IMR-90 (cell line): ENCODE data around the gene SLIT1. TPM values are rescaled to one million over a fixed set of nuclear protein-coding genes. Genes with fewer than 3 reads are reported as not detected.

Experiments
- ATAC-seq: fragments of 200-7000 bp; cut with Tn5 transposase; 2 replicates; pipeline ENCODE4 v1.9.1; 2020; ENCODE audit warnings: low read depth, mild to moderate bottlenecking, moderate library complexity
- BruUV-seq: library from RNA; stranded (reverse); fragments of 400-500 nt; replicated peaks from 2 replicates; lab custom pipeline; 2021; lab: Mats Ljungman, UMichigan
- CTCF ChIA-PET: fragments of 300-600 bp; formaldehyde crosslinking; extraction: SDS; loops from one replicate; lab custom pipeline; 2021; ENCODE audit warnings: antibody characterized with exemption; lab: Yijun Ruan, JAX
- POLR2A ChIA-PET: fragments of 300-600 bp; sonication (Branson Sonifier 250); formaldehyde crosslinking; loops from one replicate; lab custom pipeline; 2022; ENCODE audit warnings: antibody characterized with exemption; ENCODE audit not compliant: unreplicated experiment; lab: Charles Lee
- DNase-seq: peaks from one replicate; pipeline ENCODE4 v3.0.0; 2013
- H2AFZ ChIP-seq: replicated peaks from 2 replicates; pipeline ENCODE3; 2013; ENCODE audit warnings: low read length, mild to moderate bottlenecking; ENCODE audit not compliant: poor library complexity
- H2AK5ac ChIP-seq: 2 replicates; pipeline ENCODE4 v1.6.1; 2013; ENCODE audit warnings: low read depth, low read length, inconsistent platforms
- H2AK9ac ChIP-seq: replicated peaks from 2 replicates; pipeline ENCODE3; 2013; ENCODE audit warnings: mild to moderate bottlenecking, low read depth, low read length, moderate library complexity; ENCODE audit not compliant: poor library complexity
- H2BK120ac ChIP-seq: 2 replicates; pipeline ENCODE4 v1.6.1; 2013; ENCODE audit warnings: low read depth, low read length, inconsistent platforms
- H2BK15ac ChIP-seq: 3 replicates; pipeline ENCODE4 v1.6.1; 2013; ENCODE audit warnings: low read depth, low read length, inconsistent platforms
- H2BK20ac ChIP-seq: 2 replicates; pipeline ENCODE4 v1.6.1; 2013; ENCODE audit warnings: low read depth, mild to moderate bottlenecking, inconsistent platforms, low read length, moderate library complexity
- H2BK5ac ChIP-seq: 2 replicates; pipeline ENCODE4 v1.6.1; 2013; ENCODE audit warnings: mild to moderate bottlenecking, low read depth, low read length, inconsistent platforms; ENCODE audit not compliant: poor library complexity, severe bottlenecking
- H3K14ac ChIP-seq: replicated peaks from 2 replicates; pipeline ENCODE4 v1.6.1; 2013; ENCODE audit warnings: low read depth, low read length, inconsistent platforms
- H3K18ac ChIP-seq: 2 replicates; pipeline ENCODE4 v1.6.1; 2013; ENCODE audit warnings: low read depth, low read length, control low read depth
- H3K23ac ChIP-seq: 2 replicates; pipeline ENCODE4 v1.6.1; 2013; ENCODE audit warnings: low read depth, low read length, inconsistent platforms
- H3K27ac ChIP-seq: 2 replicates; pipeline ENCODE4 v1.5.1; 2013; ENCODE audit warnings: mild to moderate bottlenecking, control low read depth, low read length; ENCODE audit not compliant: insufficient read depth
- H3K27me3 ChIP-seq: 2 replicates; pipeline ENCODE4 v1.6.1; 2013; ENCODE audit warnings: low read length; ENCODE audit not compliant: control insufficient read depth, insufficient read depth
- H3K36me3 ChIP-seq: 2 replicates; pipeline ENCODE4 v1.6.1; 2013; ENCODE audit warnings: low read length, mixed read lengths; ENCODE audit not compliant: control insufficient read depth, insufficient read depth
- H3K4ac ChIP-seq: 2 replicates; pipeline ENCODE4 v1.6.1; 2013; ENCODE audit warnings: low read depth, low read length, inconsistent platforms
- H3K4me1 ChIP-seq: 2 replicates; pipeline ENCODE4 v1.6.1; 2013; ENCODE audit warnings: low read length, mixed read lengths; ENCODE audit not compliant: control insufficient read depth, insufficient read depth
- H3K4me2 ChIP-seq: 2 replicates; pipeline ENCODE4 v1.6.1; 2013; ENCODE audit warnings: low read depth, mild to moderate bottlenecking, control low read depth, low read length, moderate library complexity
- H3K4me3 ChIP-seq: 2 replicates; pipeline ENCODE4 v1.5.1; 2013; ENCODE audit warnings: low read depth, mild to moderate bottlenecking, control low read depth, low read length, moderate library complexity; ENCODE audit not compliant: insufficient read depth
- H3K56ac ChIP-seq: 2 replicates; pipeline ENCODE4 v1.6.1; 2013; ENCODE audit warnings: low read length, inconsistent platforms; ENCODE audit not compliant: insufficient read depth; ENCODE audit errors: extremely low read depth
- H3K79me1 ChIP-seq, 2 experiments: 2 replicates each; pipeline ENCODE4 v1.6.1; 2013; ENCODE audit warnings: low read length in 2 of 2, inconsistent platforms in 1 of 2, low read depth in 1 of 2
- H3K9ac ChIP-seq: 2 replicates; pipeline ENCODE4 v1.6.1; 2013; ENCODE audit warnings: low read depth, low read length, control low read depth
- H3K9me1 ChIP-seq: 2 replicates; pipeline ENCODE4 v1.6.1; 2013; ENCODE audit warnings: low read length, inconsistent platforms; ENCODE audit not compliant: insufficient read depth
- H3K9me3 ChIP-seq: 2 replicates; pipeline ENCODE4 v1.6.1; 2013; ENCODE audit warnings: low read length; ENCODE audit not compliant: control insufficient read depth, insufficient read depth
- H4K20me1 ChIP-seq: 2 replicates; pipeline ENCODE4 v1.6.1; 2013; ENCODE audit warnings: low read length, inconsistent platforms; ENCODE audit not compliant: insufficient read depth
- H4K5ac ChIP-seq: 2 replicates; pipeline ENCODE4 v1.6.1; 2013; ENCODE audit warnings: mild to moderate bottlenecking, low read depth, low read length, control low read depth
- H4K8ac ChIP-seq, 2 experiments: 2 replicates each; pipeline ENCODE4 v1.6.1; 2013; ENCODE audit warnings: low read depth in 2 of 2, low read length in 2 of 2, control low read depth in 1 of 2, inconsistent platforms in 1 of 2
- H4K91ac ChIP-seq: 2 replicates; pipeline ENCODE4 v1.6.1; 2013; ENCODE audit warnings: low read depth, low read length, inconsistent platforms; ENCODE audit not compliant: insufficient read depth
- BHLHE40 ChIP-seq: fragments of 150-350 bp; IDR thresholded peaks from 2 replicates; pipeline ENCODE4 v1.6.1; 2016; ENCODE audit warnings: mild to moderate bottlenecking, low read depth, low read length
- CEBPB ChIP-seq: IDR thresholded peaks from 2 replicates; pipeline ENCODE4 v1.6.1; 2012; ENCODE audit warnings: low read depth, low read length, improper control_type of control experiment
- CHD1 ChIP-seq: IDR thresholded peaks from 2 replicates; pipeline ENCODE4 v1.6.1; 2012; ENCODE audit warnings: low read depth, low read length, improper control_type of control experiment
- CTCF ChIP-seq: conservative IDR thresholded peaks from 2 replicates; pipeline ENCODE4 v1.5.1; 2012; ENCODE audit warnings: mild to moderate bottlenecking, low read depth, low read length, improper control_type of control experiment
- ELK1 ChIP-seq: fragments of 150-350 bp; IDR thresholded peaks from 2 replicates; pipeline ENCODE4 v1.6.1; 2016; ENCODE audit warnings: low read depth, mild to moderate bottlenecking, low read length, moderate library complexity, borderline replicate concordance
- FOS ChIP-seq: fragments of 150-350 bp; IDR thresholded peaks from 2 replicates; pipeline ENCODE4 v1.6.1; 2016; ENCODE audit warnings: low read depth, low read length
- MAFK ChIP-seq: IDR thresholded peaks from 2 replicates; pipeline ENCODE4 v1.6.1; 2012; ENCODE audit warnings: low read depth, low read length, improper control_type of control experiment
- MAZ ChIP-seq: IDR thresholded peaks from 2 replicates; pipeline ENCODE4 v1.6.1; 2012; ENCODE audit warnings: low read depth, mild to moderate bottlenecking, low read length, improper control_type of control experiment, moderate library complexity, borderline replicate concordance
- MXI1 ChIP-seq: IDR thresholded peaks from 2 replicates; pipeline ENCODE4 v1.6.1; 2012; ENCODE audit warnings: low read depth, mild to moderate bottlenecking, low read length, moderate library complexity, borderline replicate concordance
- NFE2L2 ChIP-seq: fragments of 150-350 bp; IDR thresholded peaks from 2 replicates; pipeline ENCODE4 v1.6.1; 2016; ENCODE audit warnings: low read depth, mild to moderate bottlenecking, low read length
- POLR2A ChIP-seq: IDR thresholded peaks from 2 replicates; pipeline ENCODE4 v1.6.1; 2012; ENCODE audit warnings: mild to moderate bottlenecking, low read depth, low read length
- RAD21 ChIP-seq: IDR thresholded peaks from 2 replicates; pipeline ENCODE4 v1.6.1; 2012; ENCODE audit warnings: low read length, improper control_type of control experiment
- RCOR1 ChIP-seq: IDR thresholded peaks from 2 replicates; pipeline ENCODE4 v1.6.1; 2012; ENCODE audit warnings: mild to moderate bottlenecking, low read length, improper control_type of control experiment; ENCODE audit not compliant: insufficient replicate concordance
- RFX5 ChIP-seq: IDR thresholded peaks from 2 replicates; pipeline ENCODE4 v1.8.0; 2012; ENCODE audit warnings: low read depth, mild to moderate bottlenecking, low read length, moderate library complexity
- SMC3 ChIP-seq: fragments of 150-350 bp; IDR thresholded peaks from 2 replicates; pipeline ENCODE4 v1.6.1; 2016; ENCODE audit warnings: low read depth, mild to moderate bottlenecking, antibody characterized with exemption, low read length, moderate library complexity
- USF2 ChIP-seq: fragments of 150-350 bp; IDR thresholded peaks from 2 replicates; pipeline ENCODE4 v1.6.1; 2017; ENCODE audit warnings: mild to moderate bottlenecking, antibody characterized with exemption, low read length, low read depth
- WGBS, 2 experiments: methylation state at CpG; one replicate each; pipeline versions ENCODE4 v1.1.5 to v1.1.7; 2013; ENCODE audit warnings: missing lambda C conversion rate in 2 of 2; ENCODE audit not compliant: insufficient read length in 1 of 2; ENCODE audit errors: extremely low coverage in 2 of 2; 5-methylcytosine and 5-hydroxymethylcytosine counted together
- dilution Hi-C: fragments of 300-500 bp; cut with HindIII; formaldehyde crosslinking; loops from one replicate; pipeline ENCODE4 v1.14.3; 2018; ENCODE audit warnings: low sequenced_read_pairs; ENCODE audit not compliant: unreplicated experiment
- in situ Hi-C: fragments of 300-500 bp; cut with MboI; formaldehyde crosslinking; loops from 3 replicates; pipeline ENCODE4 v1.14.3; 2019; ENCODE audit warnings: low sequenced_read_pairs, inconsistent platforms, mixed read lengths
- intact Hi-C: fragments of 100-400 bp; cut with micrococcal nuclease; formaldehyde crosslinking; loops from 2 replicates; pipeline ENCODE4 v1.10.0; 2022
- polyA plus RNA-seq, 3 experiments: library from polyadenylated mRNA; depleted of rRNA; stranded (reverse); fragments of >200 nt; gene quantifications; 2 replicates each; pipeline ENCODE4 v1.2.3, GENCODE V29; 2012; ENCODE audit warnings: low replicate concordance in 1 of 3
- total RNA-seq: library from RNA; depleted of rRNA; stranded (reverse); fragments of >200 nt; gene quantifications from 2 replicates; pipeline ENCODE4 v1.2.3, GENCODE V29; 2012

The SLIT1 gene
- total and polyA plus RNA-seq, 2 of the 4 experiments (the other 2 are of a cell fraction) = under 0.01 TPM

- BruUV-seq = no TSS peak
- no peak overlapping the region for H4K8ac ChIP-seq
- H3K4me1 ChIP-seq = peaks cover 5% of the 10 kb centered on the region; the same call in 1 of the 2 replicates
- no peak overlapping the region for H4K5ac ChIP-seq
- 88% methylated on average over 3 of the region's 5 CpGs; no CpG with 5 or more reads in 1 of the 2 experiments for WGBS, 2 experiments
- no peak overlapping the region for H2BK20ac ChIP-seq
- no peaks in the 10 kb centered on the region; the same call in 1 of the 2 replicates for H3K9me1 ChIP-seq
- H2BK120ac ChIP-seq = no peak overlapping the region
- no peaks in the 10 kb centered on the region for H3K36me3 ChIP-seq
- no peaks in the 10 kb centered on the region for H3K79me1 ChIP-seq
- ATAC-seq (no peak), DNase-seq (no peak)
- peaks cover 20% of the 10 kb centered on the region for H3K27me3 ChIP-seq
- H3K4me3 ChIP-seq = no peak overlapping the region
- H4K20me1 ChIP-seq = peaks cover 5% of the 10 kb centered on the region; the same call in 1 of the 2 replicates
- H3K14ac ChIP-seq = no peak overlapping the region
- no peak overlapping the region for H2AK5ac ChIP-seq
- no peak overlapping the region for H2AFZ ChIP-seq
- H2BK15ac ChIP-seq = no peak overlapping the region
- no peak overlapping the region for H3K4ac ChIP-seq
- H3K9ac ChIP-seq = no peak overlapping the region
- intact Hi-C loops = no loop called here
- no peak overlapping the region for H4K91ac ChIP-seq
- H2BK5ac ChIP-seq = no peak overlapping the region
- CTCF ChIA-PET = no interaction called here
- no peak overlapping the region for H3K4me2 ChIP-seq
- H3K18ac ChIP-seq = no peak overlapping the region
- in situ Hi-C loops = no loop called here
- no peak overlapping the region for H3K23ac ChIP-seq
- no peak overlapping the region for H3K27ac ChIP-seq
- no peak overlapping the region for H2AK9ac ChIP-seq
- H3K56ac ChIP-seq = no peak overlapping the region
- H3K9me3 ChIP-seq = 0 out of 2 replicates have a peak, but pooled peaks cover 2% of the 10 kb centered on the region
- POLR2A ChIA-PET = no interaction called here
- TF ChIP-seq MAFK (no peak), MAZ (no peak), MXI1 (no peak), CTCF (no peak), RCOR1 (no peak), RAD21 (no peak), CEBPB (no peak), NFE2L2 (no peak), FOS (no peak), CHD1 (no peak), USF2 (no peak), POLR2A (no peak), ELK1 (no peak), RFX5 (no peak), SMC3 (no peak), BHLHE40 (no peak)
- dilution Hi-C loops = no loop called here
Measured at GRCh38 chr10:97042081-97042480, 143.7 kb downstream of the SLIT1 start.
